OCI-M2 (cell line): ENCODE data around the gene ZFTA.
"Not testable (repeated sequence)": the region's sequence is repeated elsewhere in the genome, so short reads cannot be mapped to it uniquely, and the experiment has no call there.

ENCODE experiments used
- DNase-seq: peaks from one replicate; lab custom pipeline; 2025; ENCODE audit not compliant: unreplicated experiment; lab: John Stamatoyannopoulos, UW

ZFTA gene

GRCh38 chr11:63768237-63769041 is at the start of gene ZFTA:
Gene ZFTA (minus strand): TSS chr11:63768775. CDS start chr11:63768622, 153 bp downstream.
- no peak for DNase-seq

DNA sequence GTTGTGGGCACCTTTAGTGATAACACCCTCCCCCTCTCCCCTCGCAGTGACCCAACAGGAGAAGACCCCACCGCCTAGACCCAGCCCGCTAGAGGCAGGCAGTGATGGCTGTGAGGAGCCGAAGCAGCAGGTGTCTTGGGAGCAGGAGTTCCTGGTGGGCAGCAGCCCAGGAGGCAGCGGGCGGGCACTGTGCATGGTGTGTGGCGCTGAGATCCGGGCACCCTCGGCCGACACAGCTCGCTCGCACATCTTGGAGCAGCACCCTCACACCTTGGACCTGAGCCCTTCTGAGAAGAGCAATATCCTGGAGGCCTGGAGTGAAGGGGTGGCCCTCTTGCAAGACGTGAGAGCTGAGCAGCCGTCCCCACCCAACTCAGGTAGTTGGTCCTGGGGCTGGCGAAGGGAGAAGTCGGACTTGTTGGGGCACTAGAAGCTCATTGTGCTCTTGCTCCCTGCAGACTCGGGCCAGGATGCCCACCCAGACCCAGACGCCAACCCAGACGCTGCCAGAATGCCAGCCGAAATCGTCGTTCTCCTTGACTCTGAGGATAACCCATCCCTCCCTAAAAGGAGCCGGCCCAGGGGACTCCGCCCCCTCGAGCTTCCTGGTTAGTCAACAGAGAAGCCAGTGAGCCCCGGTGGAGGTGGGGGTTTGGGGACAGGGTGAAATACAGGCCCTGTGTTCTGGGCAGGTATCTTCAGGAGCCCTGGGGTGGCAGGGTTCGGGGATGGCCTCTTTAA is 49.4 kb upstream of the ZFTA start:
- DNase-seq = no peak

- no peak for DNase-seq
These were observed 48.2 kb upstream of the ZFTA start for GRCh38 chr11:63816732-63817131.

DNA sequence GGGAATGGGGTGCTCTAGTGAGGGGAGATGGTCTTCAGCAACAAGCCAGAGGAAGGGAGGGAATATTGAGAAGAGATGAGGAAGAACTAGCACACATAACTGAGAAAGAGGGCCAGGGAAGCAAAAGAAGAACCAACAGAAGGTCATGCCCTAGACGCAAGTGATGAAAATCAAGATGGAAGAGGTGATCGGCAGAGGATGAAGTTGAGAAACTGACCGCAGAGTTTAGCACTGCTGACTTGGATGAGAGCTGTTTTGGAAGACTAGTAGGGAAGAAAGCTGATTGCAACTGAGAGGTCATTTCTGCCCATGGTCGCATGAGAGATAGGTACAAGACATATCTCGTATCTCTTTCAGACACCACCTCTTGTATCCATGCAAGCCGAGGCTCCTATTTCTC is 47.6 kb upstream of the ZFTA start:
- no peak for DNase-seq

GRCh38 chr11:63814383-63814736 is 45.8 kb upstream of the ZFTA start:
- DNase-seq = no peak

DNA sequence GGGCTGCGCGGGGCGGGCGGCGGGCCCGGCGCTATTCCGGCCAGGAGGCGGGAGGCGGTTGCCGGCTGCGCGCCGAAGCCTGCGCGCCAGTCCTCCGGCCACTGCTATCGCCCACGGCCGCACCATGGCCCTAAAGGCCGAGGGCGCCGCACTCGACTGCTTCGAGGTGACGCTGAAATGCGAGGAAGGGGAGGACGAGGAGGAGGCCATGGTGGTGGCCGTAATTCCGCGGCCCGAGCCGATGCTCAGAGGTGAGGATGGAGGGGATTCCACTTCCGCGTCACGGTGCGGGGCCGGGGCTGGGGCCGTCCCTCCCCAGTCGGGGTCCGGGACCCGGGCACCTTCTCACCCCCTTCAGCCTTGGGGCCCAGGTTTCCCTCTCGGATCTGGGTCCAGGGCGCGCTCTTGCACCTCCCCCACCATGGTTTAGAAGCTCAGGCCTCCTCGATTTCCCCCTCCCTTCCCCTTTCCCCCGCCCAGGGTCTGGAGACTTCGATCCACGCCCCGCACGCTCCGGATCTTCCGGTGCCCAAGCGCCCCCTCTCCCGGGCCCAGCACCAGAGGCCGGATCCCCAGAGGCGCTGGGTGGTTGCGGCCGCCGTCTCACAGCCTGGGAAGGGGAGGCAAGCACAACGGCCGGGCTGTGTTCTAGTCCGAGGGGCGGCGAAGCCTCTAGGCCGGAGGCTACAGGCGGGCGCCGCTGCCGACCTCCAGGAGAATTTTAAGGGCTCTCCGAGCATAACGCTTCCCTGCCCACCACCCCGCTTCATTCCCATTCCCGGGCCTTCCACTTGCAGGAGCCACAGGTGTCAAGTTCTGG is 45.2 kb upstream of the ZFTA start:
- no peak for DNase-seq

DNA sequence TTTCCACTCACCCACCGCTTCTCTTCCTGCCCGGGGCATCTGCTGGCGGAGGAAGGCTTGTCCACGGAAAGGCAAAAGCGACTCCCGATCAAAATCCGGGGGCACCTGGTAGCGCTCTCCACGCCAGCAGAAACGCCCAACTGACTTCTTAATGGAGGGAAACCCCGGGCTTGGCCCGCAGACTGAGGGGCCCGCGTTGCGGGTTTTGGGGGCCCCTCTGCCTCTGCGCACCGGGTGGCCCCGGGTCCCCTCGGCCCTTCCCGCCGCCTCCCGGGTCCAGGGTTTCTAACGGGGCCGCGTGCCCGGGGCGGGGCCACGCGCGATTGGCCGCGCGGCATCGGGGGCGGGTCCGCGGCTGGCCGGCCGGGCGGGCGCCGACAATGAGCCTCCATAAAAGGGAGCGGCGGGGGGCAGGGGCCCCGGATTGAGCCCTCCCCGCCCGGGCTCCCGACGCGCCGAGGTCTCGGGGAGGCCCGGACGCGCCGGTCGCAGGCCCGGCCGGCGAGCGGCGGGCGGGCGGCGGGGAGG is 44.5 kb upstream of the ZFTA start, which contains the start of gene SPINDOC:
TSS of gene SPINDOC (plus strand) at position 422 of the 528 bp plus-strand sequence. CDS start 231 bp downstream, outside the sequence.
- DNase-seq = no peak

DNA sequence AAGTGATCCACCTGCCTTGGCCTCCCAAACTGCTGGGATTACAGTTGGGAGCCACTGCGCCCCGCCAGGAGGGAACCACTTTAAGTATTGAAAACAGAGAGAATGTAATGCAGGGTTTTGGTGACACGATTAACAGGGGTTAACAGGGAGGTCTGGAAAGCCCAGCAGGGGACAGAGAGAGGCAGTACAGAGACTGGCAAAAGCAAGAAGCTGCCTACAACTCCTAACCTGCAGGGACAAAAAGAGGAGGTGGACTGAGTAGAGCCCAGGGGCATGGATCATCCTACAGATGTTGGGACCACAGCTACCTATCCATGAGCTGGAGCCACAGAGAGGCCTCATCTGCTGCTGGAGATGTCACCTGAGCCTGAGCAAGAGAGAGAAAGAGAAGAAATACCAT is 42.9 kb upstream of the ZFTA start:
- no peak for DNase-seq

- not testable (repeated sequence) for DNase-seq
These were observed 41.8 kb upstream of the ZFTA start for GRCh38 chr11:63810383-63810782.

DNA sequence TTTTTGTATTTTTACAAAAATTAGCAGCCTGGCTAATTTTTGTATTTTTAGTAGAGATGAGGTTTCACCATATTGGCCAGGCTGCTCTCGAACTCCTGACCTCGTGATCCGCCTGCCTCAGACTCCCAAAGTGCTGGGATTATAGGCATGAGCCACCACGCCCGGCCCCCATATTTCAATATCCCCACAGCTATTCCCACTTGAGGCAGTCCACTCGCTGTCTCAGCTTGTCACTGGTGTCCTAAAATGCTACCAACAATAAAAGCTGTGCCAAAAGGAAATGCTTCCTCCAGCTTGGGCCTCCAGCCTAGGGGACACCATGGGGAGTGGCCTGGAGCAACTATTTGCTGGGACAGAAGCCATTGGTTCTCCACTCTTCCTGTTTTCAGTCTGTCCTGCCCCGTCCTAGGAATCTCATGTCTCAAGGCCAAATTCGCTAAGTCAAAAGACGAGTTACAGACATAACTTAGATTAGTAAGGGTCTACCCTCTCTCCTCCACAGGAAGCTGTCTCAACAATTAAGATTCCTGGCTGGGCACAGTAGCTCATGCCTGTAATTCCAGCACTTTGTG is 37.4 kb upstream of the ZFTA start:
- DNase-seq = no peak

- no peak for DNase-seq
These were observed 35.7 kb upstream of the ZFTA start for GRCh38 chr11:63804259-63804658.

GRCh38 chr11:63802637-63803414 is 34.3 kb upstream of the ZFTA start:
- no peak for DNase-seq

DNA sequence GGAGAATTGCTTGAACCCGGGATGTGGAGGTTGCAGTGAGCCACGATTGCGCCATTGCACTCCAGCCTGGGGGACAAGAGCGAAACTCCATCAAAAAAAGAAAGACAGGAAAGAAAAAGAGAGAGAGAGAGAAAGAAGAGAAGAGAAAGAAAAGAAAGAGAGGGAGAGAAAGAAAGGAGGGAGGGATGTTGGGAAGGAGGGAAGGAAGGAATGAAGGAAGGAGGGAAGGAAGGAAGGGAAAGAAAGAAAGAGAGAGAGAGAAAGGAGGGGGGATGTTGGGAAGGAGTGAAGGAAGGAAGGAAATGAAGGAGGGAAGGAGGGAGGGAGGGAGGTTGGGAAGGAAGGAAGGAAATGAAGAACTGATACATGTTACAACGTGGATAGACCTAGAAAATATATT is 32.3 kb upstream of the ZFTA start:
- no peak for DNase-seq

DNA sequence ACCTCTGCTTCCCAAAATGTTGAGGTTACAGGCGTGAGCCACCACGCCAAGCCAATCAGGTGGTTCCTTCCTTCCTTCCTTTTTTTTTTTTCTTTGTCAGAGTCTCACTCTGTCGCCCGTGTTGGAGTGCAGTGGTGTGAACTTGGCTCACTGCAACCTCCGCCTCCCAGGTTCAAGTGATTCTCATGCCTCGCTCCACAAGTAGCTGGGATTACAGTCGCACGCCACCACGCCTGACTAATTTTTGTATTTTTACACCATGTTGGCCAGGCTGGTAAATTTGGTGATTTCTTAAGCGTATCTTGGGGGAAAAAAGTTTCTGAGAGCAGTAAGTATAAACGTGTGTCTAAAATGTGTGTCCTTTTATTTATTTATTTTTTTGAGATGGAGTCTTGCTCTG is 26.5 kb upstream of the ZFTA start:
- DNase-seq = no peak

DNA sequence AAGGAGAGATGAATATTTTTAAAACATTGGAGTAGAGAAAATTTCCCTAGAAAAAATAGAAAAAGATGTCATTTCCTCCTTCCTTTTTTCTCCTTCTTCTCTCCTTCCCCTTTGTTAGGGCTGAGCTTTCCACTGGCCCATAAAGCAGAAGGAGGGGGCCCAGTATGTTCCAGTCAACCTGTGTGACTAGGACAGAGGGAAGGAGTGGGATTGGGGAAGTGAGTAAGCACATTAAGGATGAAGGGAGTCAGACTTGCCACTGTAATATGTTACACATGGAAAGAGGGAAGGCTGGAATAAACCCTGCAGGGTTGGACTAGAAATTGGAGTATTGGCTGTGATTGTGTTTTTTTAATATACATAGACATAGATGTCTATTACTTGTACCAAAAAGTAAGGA is 24.6 kb upstream of the ZFTA start:
- no peak for DNase-seq

DNA sequence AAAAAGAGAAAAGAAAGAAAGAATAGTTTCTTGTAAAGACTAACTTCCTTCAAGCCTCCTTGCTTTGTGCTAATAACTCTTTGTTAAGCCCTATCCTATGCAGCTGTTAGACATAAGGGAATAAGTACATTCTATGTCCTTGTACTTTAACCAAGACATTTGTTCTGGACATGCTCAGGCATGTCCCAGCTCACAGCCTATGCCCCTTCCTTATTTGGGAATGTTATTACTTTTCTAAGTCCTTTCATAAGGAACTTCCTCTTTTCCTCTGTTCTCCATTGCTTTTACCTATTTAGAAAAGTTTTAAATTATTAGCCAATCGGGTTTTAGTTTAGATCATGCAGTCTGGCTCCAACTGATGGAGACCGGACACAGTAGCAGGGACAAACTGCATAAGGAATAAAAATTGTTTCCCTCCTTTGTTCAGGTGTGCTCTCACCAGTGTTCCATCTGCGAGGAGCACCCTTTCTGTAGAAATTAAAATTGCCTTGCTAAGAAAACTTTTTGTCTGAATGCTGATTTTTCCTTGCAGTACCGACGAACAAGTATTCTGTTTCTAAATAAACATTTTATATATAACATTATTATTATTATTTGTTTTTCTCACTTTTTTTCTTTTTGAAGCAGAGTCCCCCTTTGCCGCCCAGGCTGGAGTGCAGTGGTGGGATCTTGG is 23.1 kb upstream of the ZFTA start:
- DNase-seq = no peak

DNA sequence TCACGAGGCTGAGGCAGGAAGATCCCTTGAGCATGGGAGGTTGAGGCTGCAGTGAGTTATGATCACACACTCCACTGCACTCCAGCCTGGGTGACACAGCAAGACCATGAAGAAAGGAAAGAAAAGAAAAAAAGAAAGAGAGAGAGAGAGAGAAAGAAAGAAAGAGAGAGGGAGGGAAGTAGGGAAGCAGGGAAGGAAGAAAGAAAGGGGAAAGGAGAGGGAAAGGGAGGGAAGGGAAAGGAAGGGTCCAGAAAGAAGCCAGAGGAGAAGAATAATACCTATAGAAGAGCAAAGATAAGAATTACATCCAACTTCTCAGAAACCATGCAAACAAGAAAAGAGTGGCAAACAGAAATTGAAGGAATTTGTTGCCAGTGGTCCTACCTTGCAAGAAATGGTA is 17.2 kb upstream of the ZFTA start:
- DNase-seq = no peak

DNA sequence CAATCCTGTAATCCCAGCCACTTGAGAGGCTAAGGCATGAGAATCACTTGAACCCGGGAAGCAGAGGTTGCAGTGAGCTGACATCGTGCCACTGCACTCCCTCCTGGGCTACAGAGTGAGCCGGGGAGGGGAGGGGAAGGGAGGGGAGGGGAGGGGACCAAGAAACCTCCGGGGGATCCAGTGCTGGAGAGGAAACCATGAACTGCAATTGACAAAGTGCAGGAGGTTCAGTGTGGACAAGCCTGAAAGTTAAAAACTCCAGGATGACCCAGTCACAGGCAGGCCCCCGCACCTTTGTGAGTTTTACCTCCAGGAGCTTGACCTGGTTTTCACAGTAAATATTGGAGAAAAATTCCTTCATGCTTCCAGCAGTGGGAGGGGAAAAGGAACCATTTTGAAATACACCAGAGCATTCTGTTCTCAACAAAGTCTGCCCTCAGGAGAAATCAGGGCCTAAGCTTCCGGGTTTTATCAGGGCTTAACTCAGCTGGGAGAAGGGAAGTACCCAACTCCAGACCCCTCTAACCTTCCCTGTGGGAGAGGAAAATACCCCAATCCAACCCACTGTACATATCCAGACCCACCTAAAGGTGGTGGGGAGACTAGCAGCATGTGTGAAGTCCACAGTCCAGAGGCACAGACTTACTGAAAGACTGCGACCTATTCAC is 15.5 kb upstream of the ZFTA start:
- no peak for DNase-seq

DNA sequence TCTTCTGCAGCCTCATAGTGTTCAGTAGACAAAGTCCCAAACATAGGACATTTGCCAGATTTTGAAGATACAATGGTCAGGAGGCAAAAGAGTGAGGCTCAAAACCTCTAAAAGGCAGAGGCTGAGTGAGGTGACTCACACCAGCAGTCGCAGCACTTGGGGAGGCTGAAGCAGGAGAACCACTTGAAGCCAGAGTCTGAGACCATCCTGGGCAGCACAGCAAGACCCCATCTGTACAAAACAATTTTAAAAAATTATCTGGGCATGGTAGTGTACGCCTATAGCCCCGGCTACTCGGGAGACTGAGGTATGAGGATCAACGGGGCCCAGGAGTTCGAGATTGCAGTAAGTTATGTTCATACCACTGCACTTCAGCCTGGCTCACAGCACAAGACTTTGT is 14.2 kb upstream of the ZFTA start:
- DNase-seq = no peak
